GM18507 (cell line): Measurements from ENCODE around the gene BCKDHB.

Experiments used
- DNase-seq: peaks from one replicate; pipeline ENCODE4 v3.0.0; 2011; ENCODE audit warnings: low read depth; ENCODE audit not compliant: insufficient read length; ENCODE audit errors: extremely low spot score
- FAIRE-seq: peaks from 2 replicates; lab custom pipeline; 2011; peaks lifted over from hg19 to GRCh38; lab: Jason Lieb, UNC

The BCKDHB gene

DNA sequence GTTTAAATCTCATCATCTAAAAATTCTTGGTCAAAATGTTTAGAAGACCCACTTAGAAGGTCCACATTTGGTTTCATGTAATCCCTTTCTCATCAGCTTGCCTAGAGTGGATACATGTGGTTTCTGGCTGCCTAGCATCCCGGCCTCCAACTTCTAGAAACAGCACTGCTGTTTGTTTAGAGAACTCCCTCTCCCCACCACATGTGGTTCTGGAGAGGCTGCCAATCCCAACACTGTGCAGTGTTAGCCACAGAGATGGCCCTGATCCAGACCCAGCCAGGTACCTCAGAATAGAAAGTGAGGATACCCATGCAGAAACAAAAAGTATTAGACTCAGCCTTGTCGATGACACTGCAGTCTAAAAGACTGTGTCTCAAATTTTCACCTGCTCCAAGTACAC, 241.8 kb downstream of the BCKDHB start:
- DNase-seq (no peak), FAIRE-seq (no peak)

DNA sequence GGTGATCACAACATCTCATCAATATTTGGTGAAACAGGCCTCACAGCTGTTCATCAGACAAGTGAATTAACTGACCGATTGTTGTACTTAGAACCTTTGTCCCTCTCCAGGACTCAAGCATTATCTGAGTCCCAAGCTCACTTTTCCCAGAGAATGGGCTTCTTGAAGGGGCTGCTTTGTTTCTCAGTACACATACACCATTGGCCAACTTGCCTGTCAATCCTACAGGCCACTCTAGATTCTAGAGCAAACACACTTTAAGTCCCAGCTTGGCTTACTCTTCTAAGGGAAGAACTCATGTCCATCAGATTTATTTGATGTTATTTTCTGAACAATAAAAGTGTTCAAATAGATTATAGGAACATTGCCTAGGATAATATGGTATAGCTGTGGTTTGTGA, 249.5 kb downstream of the BCKDHB start:
- FAIRE-seq (no peak), DNase-seq (no peak)

DNA sequence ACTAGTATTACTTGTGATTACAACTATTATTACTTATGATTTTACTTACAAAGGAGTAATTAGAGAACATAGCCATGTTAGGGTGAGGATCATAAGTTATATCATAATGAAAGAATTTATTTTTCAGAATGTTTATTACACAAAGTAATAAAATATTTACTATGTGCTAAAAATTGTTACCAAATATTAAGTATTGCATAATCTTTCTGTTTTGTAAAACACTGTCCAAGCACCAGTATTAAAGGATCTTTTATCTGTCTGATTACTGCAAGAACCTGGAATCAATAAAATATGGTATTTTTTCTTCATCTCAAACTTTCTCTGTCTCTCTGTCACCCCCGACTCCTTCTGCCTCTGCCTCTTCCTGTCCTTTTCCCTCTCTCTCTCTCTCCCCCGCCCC, 250.1 kb downstream of the BCKDHB start:
- DNase-seq (no peak), FAIRE-seq (no peak)

DNA sequence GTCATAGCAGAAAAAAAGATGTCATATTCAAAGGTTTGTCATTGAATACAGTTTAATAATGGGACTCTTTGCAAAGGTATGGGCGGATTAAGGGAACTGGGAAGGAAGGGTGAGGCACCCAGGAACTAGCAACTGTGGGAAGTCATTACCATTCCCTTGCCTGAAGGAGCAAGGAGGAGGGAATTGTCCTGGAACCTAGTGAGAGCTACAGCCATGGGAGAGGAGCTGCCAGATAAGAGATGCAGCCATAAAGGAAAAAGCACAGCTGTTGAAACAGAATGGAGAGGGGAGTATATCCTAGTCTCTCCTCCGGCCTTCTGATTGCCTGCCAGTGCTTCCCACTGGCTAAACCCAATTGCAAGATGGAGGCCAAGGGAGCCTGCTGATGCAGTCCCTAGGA, 250.6 kb downstream of the BCKDHB start:
- FAIRE-seq (no peak), DNase-seq (no peak)

- FAIRE-seq, result no peak
- DNase-seq, result no peak
Measured at GRCh38 chr6:80357674-80358073, 251.2 kb downstream of the BCKDHB start.

GRCh38 chr6:80363501-80364122, 257.1 kb downstream of the BCKDHB start:
- DNase-seq (no peak), FAIRE-seq (no peak)

DNA sequence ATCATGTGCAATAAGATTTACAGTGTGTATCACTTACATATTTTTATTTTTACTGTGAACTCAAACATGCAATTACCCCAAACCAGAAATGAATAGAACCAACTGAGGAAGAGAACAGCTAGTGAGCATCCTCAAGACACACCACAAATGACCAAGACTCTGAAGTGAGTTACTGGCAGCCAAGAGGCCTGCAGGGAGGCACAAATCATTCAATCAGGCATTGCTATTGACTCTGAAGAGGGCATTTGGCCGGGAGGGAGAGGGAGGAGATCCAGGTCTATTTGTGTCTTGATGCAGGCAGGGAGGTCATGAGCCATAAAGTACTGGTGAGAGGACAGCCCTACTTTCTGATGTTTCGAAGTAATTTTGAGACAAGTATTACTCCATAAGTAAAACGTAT, 257.7 kb downstream of the BCKDHB start:
- FAIRE-seq, result no peak

DNA sequence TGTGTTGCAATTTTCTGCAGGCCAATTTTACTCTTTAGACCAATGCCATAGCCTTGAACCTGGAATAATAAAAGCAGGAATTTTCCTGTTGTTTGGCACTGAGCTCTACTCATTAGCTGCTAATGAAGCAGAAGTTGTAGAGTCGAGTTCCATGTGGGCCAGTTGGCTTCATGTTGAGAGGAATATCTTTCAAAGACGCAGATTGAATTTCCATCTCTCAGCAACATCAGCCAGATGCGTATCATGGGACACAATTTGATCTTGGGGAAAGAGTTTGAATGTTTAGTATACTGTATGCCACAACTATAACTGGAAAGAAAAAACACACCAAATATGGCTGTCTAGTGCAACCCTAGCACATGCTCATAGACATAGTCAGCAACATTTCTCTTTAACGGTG, 259.6 kb downstream of the BCKDHB start:
- DNase-seq (no peak), FAIRE-seq (no peak)

More for the DNA sequence above, 257.7 kb downstream of the BCKDHB start:
- no peak for DNase-seq

DNA sequence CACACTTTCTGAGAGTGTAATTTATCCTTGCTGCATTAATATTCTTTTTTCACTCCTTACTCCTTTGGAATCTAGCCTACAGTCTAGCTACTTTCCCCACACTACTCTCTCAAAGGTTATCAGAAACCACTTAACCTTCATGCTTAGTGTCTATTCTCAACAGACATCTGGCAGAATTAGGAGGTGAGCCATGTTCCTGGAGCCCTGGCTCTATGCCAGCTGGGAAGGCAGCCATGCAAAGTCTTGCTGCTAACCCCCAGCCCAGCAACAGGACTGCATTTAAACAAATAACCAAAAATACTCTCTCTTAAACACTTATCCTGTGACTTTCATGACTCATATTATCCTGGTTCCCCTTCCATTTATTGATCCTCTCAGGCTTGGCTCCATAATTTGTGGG, 260.2 kb downstream of the BCKDHB start:
- no peak for FAIRE-seq
- no peak for DNase-seq

GRCh38 chr6:80376411-80376810, 269.9 kb downstream of the BCKDHB start:
- no peak for DNase-seq
- FAIRE-seq, result no peak

DNA sequence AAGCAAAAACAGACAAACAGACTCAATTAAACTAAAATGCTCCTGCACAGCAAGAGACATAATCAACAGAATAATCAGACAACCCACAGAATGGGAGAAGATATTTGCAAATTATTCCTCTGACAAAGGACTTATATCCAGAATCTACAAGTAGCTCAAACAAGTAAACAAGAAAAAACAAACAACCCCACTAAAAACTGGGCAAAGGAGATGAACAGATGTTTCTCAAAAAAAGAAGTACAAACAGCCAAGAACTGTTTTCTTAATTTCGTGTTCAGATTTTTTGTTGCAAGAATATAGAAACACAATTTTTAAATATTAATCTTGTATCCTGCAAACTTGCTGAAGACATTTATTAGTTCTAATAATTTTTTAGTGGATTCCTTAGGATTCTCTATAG, 274.1 kb downstream of the BCKDHB start:
- FAIRE-seq, result no peak
- DNase-seq, result no peak

DNA sequence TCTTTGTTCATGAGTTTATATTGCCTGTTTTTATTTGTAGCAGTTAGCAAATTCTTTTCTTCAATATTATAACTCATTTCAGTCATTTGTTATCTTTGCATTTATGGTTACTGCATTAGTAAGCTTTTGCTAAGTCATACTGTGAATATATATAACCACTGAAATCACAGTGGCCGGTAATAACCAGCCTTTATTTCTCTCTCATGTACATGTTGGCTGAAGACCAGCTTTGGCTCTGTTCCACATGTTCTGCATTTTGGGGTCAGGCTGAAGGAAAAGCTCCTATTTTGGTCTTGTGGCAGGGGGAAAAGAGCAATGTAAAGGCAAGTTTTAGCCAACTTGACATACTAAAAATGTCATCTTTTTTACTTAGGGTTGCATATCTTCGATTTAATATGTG, 276.3 kb downstream of the BCKDHB start:
- FAIRE-seq (no peak), DNase-seq (no peak)

DNA sequence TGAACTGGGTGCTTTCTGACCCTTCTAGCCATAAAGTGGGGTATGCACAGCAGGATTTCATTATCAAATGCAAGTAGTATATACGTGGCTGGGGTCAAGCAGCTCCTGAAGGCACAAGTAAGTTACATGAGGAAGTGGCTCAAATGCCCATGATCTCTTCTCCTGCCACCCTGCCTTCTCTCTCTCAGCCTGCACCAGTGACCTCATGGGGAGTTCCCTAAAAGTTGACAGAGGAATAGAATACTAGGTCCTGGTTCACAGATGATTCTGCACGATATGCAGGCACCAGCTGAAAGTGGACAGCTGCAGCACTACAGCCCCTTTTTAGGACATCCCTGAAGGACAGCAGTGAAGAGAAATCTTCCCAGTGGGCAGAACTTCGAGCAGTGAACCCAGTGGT, 282.0 kb downstream of the BCKDHB start:
- FAIRE-seq (no peak), DNase-seq (no peak)
